HG03095 (cell line): Measurements from ENCODE around the gene UBL3.

ENCODE experiments used
- ATAC-seq: cut with Tn5 transposase; IDR thresholded peaks from one replicate; pipeline ENCODE4 v1.9.1; 2021; ENCODE audit warnings: moderate library complexity; ENCODE audit not compliant: unreplicated experiment

UBL3 gene

GRCh38 chr13:29761815-29762214, 88.6 kb downstream of the UBL3 start:
- no peak for ATAC-seq

DNA sequence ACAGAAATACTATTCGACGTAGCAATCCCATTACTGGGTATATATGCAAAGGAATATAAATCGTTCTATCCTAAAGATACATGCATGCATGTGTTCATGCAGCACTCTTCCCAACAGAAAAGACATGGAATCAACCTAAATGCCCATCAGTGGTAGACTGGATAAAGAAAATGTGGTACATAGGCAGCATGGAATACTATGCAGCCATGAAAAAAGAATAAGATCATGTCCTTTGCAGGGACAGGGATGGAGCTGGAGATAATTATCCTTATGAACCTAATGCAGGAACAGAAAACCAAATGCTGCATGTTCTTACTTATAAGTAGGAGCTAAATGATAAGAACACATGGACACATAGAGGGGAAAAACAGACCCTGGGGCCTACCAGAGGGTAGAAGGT, 89.3 kb downstream of the UBL3 start:
- ATAC-seq, result no peak

DNA sequence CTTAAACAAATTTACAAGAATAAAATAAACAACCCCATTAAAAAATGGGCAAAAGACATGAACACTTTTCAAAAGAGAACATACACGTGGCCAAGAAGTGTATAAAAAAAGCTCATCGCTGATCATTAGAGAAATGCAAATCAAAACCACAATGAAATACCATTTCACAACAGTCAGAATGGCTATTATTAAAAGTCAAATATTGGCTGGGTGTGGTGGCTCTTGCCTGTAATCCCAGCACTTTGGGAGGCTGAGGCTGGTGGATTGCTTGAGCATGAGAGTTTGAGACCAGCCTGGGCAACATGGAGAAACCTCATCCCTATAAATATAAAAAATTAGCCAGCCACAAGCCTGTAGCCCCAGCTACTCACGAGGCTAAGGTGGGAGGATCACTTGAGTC, 89.9 kb downstream of the UBL3 start:
- no peak for ATAC-seq

GRCh38 chr13:29758531-29759114, 91.8 kb downstream of the UBL3 start:
- peak; percentile 91 for ATAC-seq

DNA sequence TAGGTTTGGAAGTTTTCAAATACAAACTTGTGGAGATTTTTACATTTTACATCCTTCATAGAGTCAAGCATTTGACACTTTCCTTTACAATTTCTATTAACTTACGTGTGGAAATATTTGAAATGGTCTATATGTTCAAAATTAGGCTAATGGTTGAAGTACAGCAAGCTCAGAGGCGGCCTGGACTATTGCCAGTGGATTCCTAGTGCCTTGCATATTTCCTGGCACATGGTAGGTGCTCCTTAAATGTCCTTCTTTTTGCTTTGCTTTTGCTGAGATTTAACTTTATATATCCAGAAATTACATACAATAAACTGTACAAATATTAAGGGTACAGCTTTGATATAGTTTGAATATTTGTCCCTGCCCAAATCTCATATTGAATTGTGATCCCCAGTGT, 93.9 kb downstream of the UBL3 start:
- no peak for ATAC-seq

DNA sequence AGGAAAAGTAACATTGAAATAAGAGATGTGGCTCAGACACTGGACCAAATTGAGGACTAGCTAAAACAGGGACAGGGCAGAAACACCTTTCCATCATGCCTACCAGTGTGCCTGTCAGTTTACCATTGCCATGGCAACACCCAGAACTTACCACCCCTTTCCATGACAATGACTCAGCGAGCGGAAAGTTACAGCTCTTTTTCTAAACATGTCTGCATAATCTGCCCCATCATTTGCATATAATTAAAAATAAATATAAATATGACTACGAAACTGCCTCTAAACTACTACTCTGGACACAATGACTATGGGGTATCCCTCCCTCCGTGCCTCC, 96.0 kb downstream of the UBL3 start:
- ATAC-seq, result no peak

- ATAC-seq, result no peak
Observed at GRCh38 chr13:29753618-29754472, 96.6 kb downstream of the UBL3 start.

DNA sequence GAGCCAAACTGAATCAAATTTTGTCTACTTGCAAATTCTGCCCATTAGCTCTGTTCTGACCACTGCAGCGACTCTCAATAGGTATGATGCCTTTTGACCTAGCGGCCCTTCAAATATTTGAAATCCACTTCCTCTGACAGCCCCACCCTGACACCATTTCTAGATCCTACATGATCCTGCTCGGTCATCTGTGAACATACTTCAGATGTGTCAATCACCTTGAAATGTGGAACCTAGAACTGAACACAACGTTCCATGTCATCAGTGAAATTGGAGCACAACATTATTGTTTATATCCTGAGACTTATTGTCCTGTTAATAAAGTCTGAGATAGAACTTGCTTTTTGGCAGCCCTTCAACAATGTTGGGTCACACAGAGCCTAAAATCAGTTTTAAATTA, 98.2 kb downstream of the UBL3 start:
- ATAC-seq, result no peak

DNA sequence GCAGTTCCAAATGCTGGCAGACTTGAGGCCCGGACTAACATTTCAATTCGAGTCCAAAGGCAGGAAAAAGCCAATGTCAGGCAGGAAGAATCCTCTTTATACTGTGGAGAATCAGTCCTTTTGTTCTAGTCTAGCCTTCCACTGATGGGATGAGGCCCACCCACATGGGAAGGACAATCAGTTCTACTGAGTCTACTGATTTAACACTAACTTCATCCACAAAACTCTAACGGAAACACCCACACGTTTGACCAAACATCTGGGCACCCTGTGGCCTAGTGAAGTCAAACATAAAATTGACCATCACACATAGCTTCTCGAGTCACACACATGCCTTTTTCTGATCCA, 100.3 kb downstream of the UBL3 start:
- no peak for ATAC-seq

DNA sequence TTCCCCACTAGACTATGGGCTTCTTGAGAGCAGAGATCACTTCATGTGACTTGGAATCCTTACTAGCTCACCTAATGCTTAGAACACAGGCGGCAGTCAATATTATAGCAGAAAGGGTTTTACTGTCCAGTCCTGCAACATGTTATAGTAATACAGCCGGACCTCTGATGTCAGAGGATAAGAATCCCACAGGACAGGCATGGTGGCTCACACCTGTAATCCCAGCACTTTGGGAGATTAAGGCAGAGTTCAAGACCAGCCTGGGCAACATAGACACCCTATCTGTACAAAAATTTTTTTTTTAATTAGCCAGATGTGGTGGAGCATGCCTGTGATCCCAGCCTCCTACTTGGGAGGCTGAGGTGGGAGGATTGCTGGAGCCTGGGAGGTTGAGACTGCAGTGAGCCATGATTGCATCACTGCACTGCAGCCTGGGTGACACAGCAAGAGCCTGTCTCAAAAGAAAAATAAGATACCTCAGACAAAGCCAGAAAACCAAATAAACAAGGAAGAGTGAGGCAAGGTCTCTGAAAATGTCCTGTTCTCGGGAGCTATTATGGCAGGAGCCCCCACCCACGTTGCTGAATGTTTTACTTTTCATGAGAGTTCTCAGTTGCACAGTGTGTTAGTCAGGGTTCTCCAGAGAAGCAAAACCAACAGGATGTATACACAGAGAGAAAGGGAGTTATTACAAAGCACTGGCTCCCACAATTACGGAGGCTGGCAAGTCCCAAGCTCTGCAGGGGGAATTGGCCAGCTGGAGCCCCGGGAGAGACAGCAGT, 100.8 kb downstream of the UBL3 start:
- ATAC-seq, result no peak

- no peak for ATAC-seq
Observed at GRCh38 chr13:29748097-29748496, 102.3 kb downstream of the UBL3 start.

DNA sequence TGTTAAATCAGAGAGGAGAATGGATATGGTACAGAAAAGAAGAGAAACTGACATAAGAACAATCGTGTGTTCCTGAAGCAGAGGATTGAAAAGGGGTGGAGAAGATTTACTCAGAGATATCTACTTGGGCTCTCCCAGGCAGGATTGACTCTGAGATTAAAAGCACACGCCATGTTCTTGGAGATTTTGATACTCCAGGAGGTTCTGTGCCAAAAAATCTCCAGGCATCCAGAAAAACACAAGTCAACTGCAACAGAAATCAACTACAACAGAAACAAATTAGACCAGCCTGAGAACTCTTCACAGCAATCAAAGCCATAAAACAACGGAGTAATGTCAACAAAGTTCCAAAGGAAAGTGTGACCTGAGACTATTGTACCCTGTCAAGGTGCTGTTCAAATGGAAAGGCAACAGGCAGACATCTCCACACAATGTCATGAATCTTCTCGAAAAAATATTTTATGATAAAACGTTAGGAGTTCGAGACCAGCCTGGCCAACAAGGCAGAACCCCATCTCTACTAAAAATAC, 104.2 kb downstream of the UBL3 start:
- no peak for ATAC-seq

- no peak for ATAC-seq
Observed at GRCh38 chr13:29745704-29746103, 104.7 kb downstream of the UBL3 start.

DNA sequence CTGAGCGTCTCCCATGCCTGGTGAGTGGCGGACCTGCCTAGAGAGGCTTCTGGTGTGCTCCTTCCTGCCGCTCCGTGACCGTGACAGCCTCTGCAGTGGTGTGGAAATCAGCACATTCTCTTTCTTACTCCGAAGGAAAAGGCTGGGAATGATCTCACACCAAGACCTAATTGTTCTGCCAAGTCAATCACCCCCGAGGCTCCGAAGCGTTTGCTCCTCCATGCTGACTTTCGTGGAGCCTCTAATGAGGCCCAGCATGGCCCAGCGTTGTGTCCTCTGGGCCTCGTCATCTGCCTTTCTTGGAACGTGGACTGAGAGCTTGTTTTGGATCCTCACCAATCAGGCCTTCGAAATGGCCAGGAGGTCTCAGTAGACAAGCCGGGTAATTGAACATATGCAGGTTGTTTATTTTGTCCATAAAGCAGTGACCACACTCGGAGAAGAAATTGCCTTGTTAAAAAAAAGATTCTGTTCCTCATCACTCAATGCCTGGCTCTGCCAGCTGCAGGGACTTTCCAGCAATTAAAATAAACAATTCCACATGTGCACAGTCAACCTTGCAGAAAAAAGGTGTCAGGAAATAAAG, 107.1 kb downstream of the UBL3 start:
- no peak for ATAC-seq

DNA sequence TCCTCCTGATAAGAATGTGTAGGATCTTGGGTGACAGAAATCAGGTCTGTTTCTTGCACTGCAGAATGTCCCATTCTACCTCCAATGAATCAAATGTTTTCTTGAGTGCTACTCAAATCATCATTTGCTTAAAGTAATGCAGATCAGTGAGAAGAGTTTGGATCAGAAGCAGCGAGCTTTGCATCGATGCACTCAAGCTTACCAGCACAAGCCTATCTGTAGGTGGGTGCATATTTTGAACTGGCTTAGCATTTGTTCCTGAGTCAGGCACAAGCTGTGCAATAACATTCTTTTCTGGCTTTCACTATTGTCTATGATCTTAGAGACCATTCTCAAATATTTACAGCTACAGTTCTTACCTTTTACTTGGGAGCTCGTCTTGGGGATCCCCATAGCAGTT, 109.5 kb downstream of the UBL3 start:
- ATAC-seq, result no peak

DNA sequence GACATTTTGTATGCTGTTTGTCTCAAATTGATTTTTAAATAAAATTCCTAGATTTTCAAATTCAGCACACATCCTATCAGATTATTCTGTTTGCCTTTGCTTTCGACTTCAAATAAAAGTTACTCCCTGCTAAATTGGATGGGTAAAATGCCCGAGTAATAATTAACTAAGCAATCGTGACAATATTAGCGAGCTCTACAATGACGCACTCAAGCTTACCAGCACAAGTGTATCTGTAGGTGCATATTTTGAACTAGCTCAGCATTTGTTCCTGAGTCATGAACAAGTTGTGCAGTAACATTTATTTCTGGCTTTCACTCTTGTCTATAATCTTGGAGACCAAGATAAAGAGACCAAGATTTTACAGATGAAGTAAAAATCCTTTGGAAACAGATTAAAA, 113.4 kb downstream of the UBL3 start:
- ATAC-seq, result no peak

DNA sequence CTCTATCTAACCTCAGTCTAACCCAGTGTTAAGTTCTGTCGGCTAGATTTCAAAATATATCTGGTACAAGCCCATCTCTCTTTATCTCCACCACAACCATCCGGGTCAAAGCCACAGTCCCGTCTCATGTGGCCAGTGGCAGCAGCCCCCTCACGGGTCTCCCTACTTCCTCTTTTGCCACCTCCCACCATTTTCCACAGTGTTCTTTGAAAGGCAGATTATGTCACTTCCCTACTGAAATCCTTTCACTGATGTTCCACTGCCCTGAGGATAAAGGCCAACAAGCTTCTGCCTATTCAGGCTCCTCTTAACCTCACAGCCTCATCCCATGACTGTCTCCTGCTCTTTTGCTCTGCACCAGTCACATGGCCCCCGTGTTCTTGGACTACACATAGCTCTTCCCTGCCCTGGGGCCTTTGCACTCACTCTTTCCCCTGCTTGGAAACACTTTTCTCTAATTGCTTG, 117.2 kb downstream of the UBL3 start:
- no peak for ATAC-seq

- no peak for ATAC-seq
Observed at GRCh38 chr13:29730253-29730652, 120.2 kb downstream of the UBL3 start.

DNA sequence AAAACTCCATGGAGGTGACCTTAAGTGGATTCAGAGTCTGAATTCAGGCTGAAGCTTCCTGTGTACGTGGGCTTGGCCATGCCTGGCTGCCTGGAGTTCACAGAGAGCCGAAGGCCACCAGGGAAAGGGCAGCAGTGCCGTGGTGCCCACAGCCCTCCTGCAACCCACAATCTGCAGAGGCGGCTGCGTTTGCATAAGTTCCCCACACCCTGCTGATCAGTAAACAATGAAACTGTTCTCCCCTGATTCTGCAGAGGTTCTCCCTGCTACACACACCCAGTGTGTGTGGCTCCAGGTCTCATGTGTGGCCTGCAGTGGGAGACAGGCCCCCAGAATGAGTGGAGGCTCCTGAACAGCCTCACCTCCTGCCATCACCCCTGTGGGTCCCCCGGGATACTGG, 128.0 kb downstream of the UBL3 start:
- no peak for ATAC-seq

GRCh38 chr13:29721766-29722165, 128.7 kb downstream of the UBL3 start:
- no peak for ATAC-seq

DNA sequence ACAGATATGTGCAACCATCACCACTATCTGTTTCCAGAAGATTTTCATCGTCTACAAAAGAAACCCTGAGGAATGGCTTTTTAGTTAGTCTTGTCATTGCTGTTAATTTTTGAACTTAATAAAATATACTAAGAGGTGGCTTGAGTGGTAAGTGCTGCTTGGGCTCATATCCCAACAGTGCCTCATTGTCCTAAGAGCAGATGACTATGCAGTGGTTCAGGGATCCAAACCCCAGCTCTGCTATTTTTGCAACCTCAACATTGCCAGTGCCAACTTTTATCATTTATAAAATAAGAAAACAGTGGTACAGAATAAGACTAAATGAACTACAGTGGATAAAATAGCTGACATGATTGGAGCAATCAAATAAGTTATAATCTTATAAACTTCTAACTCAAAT, 131.7 kb downstream of the UBL3 start:
- ATAC-seq, result no peak
